IPS DF 4.7 (cell line): Measurements from ENCODE around the gene DHX9.

ENCODE experiments used
- DNase-seq: peaks from one replicate; pipeline ENCODE4 v3.0.0-alpha.2; 2013; ENCODE audit warnings: low spot score; ENCODE audit errors: extremely low read depth

The DHX9 gene

GRCh38 chr1:182841368-182841988 is 2.3 kb downstream of the DHX9 start:
- no peak for DNase-seq

GRCh38 chr1:182842265-182842664 is 3.1 kb downstream of the DHX9 start:
- DNase-seq: no peak

- no peak for DNase-seq
Measured at GRCh38 chr1:182845379-182845778, 6.2 kb downstream of the DHX9 start.

- no peak for DNase-seq
Measured at GRCh38 chr1:182845894-182846293, 6.7 kb downstream of the DHX9 start.

GRCh38 chr1:182847105-182847504 is 8.0 kb downstream of the DHX9 start:
- DNase-seq: no peak

- DNase-seq: no peak
Measured at GRCh38 chr1:182848736-182849135, 9.6 kb downstream of the DHX9 start.

- no peak for DNase-seq
Measured at GRCh38 chr1:182850319-182850718, 11.2 kb downstream of the DHX9 start.

GRCh38 chr1:182851825-182852224 is 12.7 kb downstream of the DHX9 start:
- DNase-seq: no peak

- DNase-seq: no peak
Measured at GRCh38 chr1:182855911-182856310, 16.8 kb downstream of the DHX9 start.

GRCh38 chr1:182857212-182857611 is 18.1 kb downstream of the DHX9 start:
- DNase-seq: no peak

GRCh38 chr1:182860658-182861057 is 21.5 kb downstream of the DHX9 start:
- DNase-seq: no peak

- DNase-seq: no peak
Measured at GRCh38 chr1:182861994-182862393, 22.8 kb downstream of the DHX9 start.

GRCh38 chr1:182862827-182863226 is 23.7 kb downstream of the DHX9 start:
- no peak for DNase-seq

GRCh38 chr1:182863940-182864339 is 24.8 kb downstream of the DHX9 start:
- no peak for DNase-seq

GRCh38 chr1:182867861-182868260 is 28.7 kb downstream of the DHX9 start:
- DNase-seq: no peak

- DNase-seq: no peak
Measured at GRCh38 chr1:182869241-182869666, 30.1 kb downstream of the DHX9 start.

GRCh38 chr1:182872881-182873280 is 33.7 kb downstream of the DHX9 start:
- no peak for DNase-seq

- no peak for DNase-seq
Measured at GRCh38 chr1:182875889-182876288, 36.7 kb downstream of the DHX9 start.

- DNase-seq: no peak
Measured at GRCh38 chr1:182877331-182877730, 38.2 kb downstream of the DHX9 start.

- DNase-seq: no peak
Measured at GRCh38 chr1:182877842-182878241, 38.7 kb downstream of the DHX9 start.

GRCh38 chr1:182884872-182885271 is 45.7 kb downstream of the DHX9 start:
- no peak for DNase-seq

GRCh38 chr1:182885591-182885990 is 46.4 kb downstream of the DHX9 start:
- DNase-seq: no peak

GRCh38 chr1:182886985-182887384 is 47.8 kb downstream of the DHX9 start:
- DNase-seq: no peak
